Esophagus muscularis mucosa (tissue), 4 donors: Measurements from ENCODE around the gene MYEF2. TPM values are rescaled to one million over a fixed set of nuclear protein-coding genes. Genes with fewer than 3 reads are reported as not detected.

Experiments
- DNase-seq: peaks from one replicate; pipeline ENCODE4 v3.0.0-alpha.2; 2017; ENCODE audit errors: extremely low spot score
- H3K27ac ChIP-seq, 4 donors: fragments of 200-600 bp; sonication (generic); replicated peaks in 1 of 4; 1 replicate in 3 of 4; 2 replicates in 1 of 4; pipeline ENCODE4 v1.5.1; 2016 to 2019; ENCODE audit warnings: mild to moderate bottlenecking in 1 of 4
- H3K27me3 ChIP-seq, 4 donors: fragments of 200-600 bp; sonication (generic); one replicate each; pipeline versions ENCODE4 v1.5.1 to v1.6.0; 2016 to 2019
- H3K36me3 ChIP-seq, 4 donors: fragments of 200-600 bp; sonication (generic); one replicate each; pipeline ENCODE4 v1.5.1; 2016 to 2019
- H3K4me1 ChIP-seq, 4 donors: fragments of 200-600 bp; sonication (generic); one replicate each; pipeline ENCODE4 v1.5.1; 2016 to 2019
- H3K4me3 ChIP-seq, 4 donors: fragments of 200-600 bp; sonication (generic); 1 replicate in 2 of 4; 2 replicates in 2 of 4; pipeline ENCODE4 v1.5.1; 2016 to 2019; ENCODE audit warnings: mild to moderate bottlenecking in 4 of 4, moderate library complexity in 1 of 4
- H3K9me3 ChIP-seq, 4 donors: fragments of 200-600 bp; sonication (generic); 1 replicate in 3 of 4; 2 replicates in 1 of 4; pipeline ENCODE4 v1.5.1; 2016 to 2019
- CTCF ChIP-seq, 3 experiments: fragments of 200-600 bp in 2 of 3; fragments of 450-650 bp in 1 of 3; sonication (generic) in 2 of 3; IDR thresholded peaks; one replicate each; pipeline ENCODE4 v1.5.1; 2017 to 2019; ENCODE audit warnings: antibody characterized with exemption in 3 of 3, mild to moderate bottlenecking in 2 of 3, moderate library complexity in 1 of 3
- EP300 ChIP-seq: sonication (generic); formaldehyde crosslinking; IDR thresholded peaks from one replicate; pipeline ENCODE4 v1.6.1; 2017; ENCODE audit warnings: antibody characterized with exemption
- POLR2A ChIP-seq: fragments of 450-650 bp; IDR thresholded peaks from one replicate; pipeline ENCODE4 v1.6.1; 2017; ENCODE audit warnings: antibody characterized with exemption, moderate library complexity, mild to moderate bottlenecking, low read depth
- POLR2AphosphoS5 ChIP-seq, 2 donors: sonication (generic); formaldehyde crosslinking; IDR thresholded peaks; one replicate each; pipeline ENCODE4 v1.6.1; 2017; ENCODE audit warnings: antibody characterized with exemption in 2 of 2
- WGBS: methylation state at CpG from one replicate; pipeline ENCODE4 v1.1.5; 2018; 5-methylcytosine and 5-hydroxymethylcytosine counted together
- intact Hi-C: fragments of 100-400 bp; cut with DNase I; formaldehyde crosslinking; loops from one replicate; pipeline ENCODE4 v1.15.1; 2023
- total RNA-seq, 4 donors: library from RNA; depleted of rRNA; stranded (reverse); fragments of >200 nt; gene quantifications; one replicate each; pipeline versions ENCODE4 v1.1.0 to v1.2.1, GENCODE V29; 2016

MYEF2 gene
- total RNA-seq, 4 donors from 2014 or later: 20.0 to 41.1 (median 27.3) TPM

- Histone ChIP-seq H3K36me3 (peaks cover 0 to 6% (median 2%) of the 10 kb centered on the region in 4 donors), H3K4me1 (peaks cover 4 to 55% (median 48%) of the 10 kb centered on the region in 4 donors), H3K9me3 (no peaks in the 10 kb centered on the region), H3K4me3 (no peak overlapping the region), H3K27ac (peak overlapping the region; percentile 23 to 58 (median 44)), H3K27me3 (no peaks in the 10 kb centered on the region)
- whole genome bisulfite sequencing: 43% methylated on average over 1 of the region's 1 CpG
- no peak for DNase-seq
- TF ChIP-seq EP300 (no peak), CTCF (IDR thresholded peaks at IDR 0.05) (no peak), POLR2A (no peak), POLR2AphosphoS5 (IDR thresholded peaks at IDR 0.05) (no peak)
- intact Hi-C loops: no loop called here
Observed at GRCh38 chr15:48144889-48145288, 33.2 kb downstream of the MYEF2 start.

DNA sequence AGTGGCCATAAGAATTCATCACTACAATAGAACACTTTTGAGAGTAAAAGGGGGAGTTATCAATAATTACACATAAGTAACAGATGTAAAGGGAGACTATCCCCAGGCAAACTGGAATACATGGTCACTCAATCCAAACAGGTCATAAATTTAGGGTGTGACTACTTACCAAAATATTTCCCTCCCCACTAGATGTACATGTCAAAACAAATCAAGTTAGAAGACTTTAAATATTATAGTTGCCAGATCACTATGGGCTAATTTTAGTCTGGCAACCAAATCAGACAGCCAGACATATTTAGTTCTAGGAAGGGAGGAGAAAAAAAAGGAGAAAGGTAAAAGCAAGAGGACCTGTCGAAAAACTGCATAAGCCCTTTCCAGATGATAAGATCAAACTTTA is 34.2 kb downstream of the MYEF2 start:
- TF ChIP-seq CTCF (IDR thresholded peaks at IDR 0.05): no peak
- TF ChIP-seq EP300: no peak
- TF ChIP-seq POLR2A: no peak
- TF ChIP-seq POLR2AphosphoS5 (IDR thresholded peaks at IDR 0.05): no peak
- no peak for DNase-seq
- H3K9me3 ChIP-seq: no peaks in the 10 kb centered on the region
- intact Hi-C loops: no loop called here
- no peaks in the 10 kb centered on the region for H3K27me3 ChIP-seq
- H3K27ac ChIP-seq: peak overlapping the region; percentile 23 to 58 (median 44)
- 48% methylated on average over 1 of the region's 1 CpG for WGBS
- H3K36me3 ChIP-seq: peaks cover 0 to 4% (median 1%) of the 10 kb centered on the region in 4 donors
- H3K4me3 ChIP-seq: no peak overlapping the region
- H3K4me1 ChIP-seq: peaks cover 4 to 60% (median 51%) of the 10 kb centered on the region in 4 donors

DNA sequence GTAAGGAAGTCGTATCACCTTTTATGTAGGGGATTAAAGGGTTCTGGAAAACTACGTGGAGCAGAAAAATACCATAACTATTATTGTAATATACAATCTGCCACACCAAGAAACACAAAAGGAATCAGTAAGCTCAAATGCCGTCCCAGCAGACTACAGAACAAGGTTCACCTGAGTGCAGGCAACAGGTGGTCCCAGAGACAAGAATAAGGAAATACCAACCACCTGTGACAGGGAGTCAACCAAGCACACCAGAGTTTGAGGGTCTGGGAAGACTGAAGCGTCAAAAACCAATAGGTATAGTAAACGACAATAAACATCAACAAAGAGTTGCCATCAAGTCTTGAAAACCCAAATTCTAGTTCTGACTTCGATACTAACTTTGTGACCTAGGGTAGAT is 45.2 kb downstream of the MYEF2 start:
- no peak overlapping the region for H3K27ac ChIP-seq
- WGBS: 92% methylated on average over 6 of the region's 6 CpGs
- peaks cover 0 to 19% (median 2%) of the 10 kb centered on the region in 4 donors for H3K4me1 ChIP-seq
- no peak overlapping the region for H3K4me3 ChIP-seq
- no peaks in the 10 kb centered on the region for H3K27me3 ChIP-seq
- no peak for DNase-seq
- no peaks in the 10 kb centered on the region for H3K36me3 ChIP-seq
- no peaks in the 10 kb centered on the region for H3K9me3 ChIP-seq
- no peak for TF ChIP-seq POLR2AphosphoS5 (IDR thresholded peaks at IDR 0.05)
- no peak for TF ChIP-seq POLR2A
- TF ChIP-seq CTCF (IDR thresholded peaks at IDR 0.05): no peak
- TF ChIP-seq EP300: no peak
- intact Hi-C loops: no loop called here

DNA sequence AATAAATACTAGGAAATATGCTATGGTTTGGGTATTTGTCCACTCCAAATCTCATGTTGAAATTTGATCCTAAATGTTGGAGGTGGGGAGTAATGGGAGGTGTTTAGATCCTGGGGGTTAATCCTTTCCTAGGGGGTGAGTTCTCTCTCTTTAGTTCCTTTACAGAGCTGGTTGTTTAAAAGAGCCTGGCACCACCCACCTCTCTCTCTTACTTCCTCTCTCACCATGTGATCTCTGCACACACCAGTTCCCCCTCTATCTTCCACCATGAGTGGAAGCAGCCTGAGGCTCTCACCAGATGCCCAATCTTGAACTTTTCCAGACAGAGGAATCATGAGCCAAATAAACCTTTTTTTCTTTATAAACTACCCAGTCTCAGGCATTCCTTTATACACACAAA is 46.8 kb downstream of the MYEF2 start:
- no peak for DNase-seq
- H3K9me3 ChIP-seq: no peaks in the 10 kb centered on the region
- no peaks in the 10 kb centered on the region for H3K36me3 ChIP-seq
- H3K4me3 ChIP-seq: no peak overlapping the region
- peaks cover 0 to 14% (median 2%) of the 10 kb centered on the region in 4 donors for H3K4me1 ChIP-seq
- intact Hi-C loops: no loop called here
- no peak for TF ChIP-seq EP300
- no peak for TF ChIP-seq CTCF (IDR thresholded peaks at IDR 0.05)
- no peak for TF ChIP-seq POLR2AphosphoS5 (IDR thresholded peaks at IDR 0.05)
- no peak for TF ChIP-seq POLR2A
- H3K27ac ChIP-seq: no peak overlapping the region
- no peaks in the 10 kb centered on the region for H3K27me3 ChIP-seq
